ENCODE results near the gene JAZF1.

The JAZF1 gene

GRCh38 chr7:27912751-27913150, 267.8 kb downstream of the JAZF1 start:
- H3K9me3 ChIP-seq (ENCODE audit: insufficient read depth, low read length): no peaks in the 10 kb centered on the region
- H2AFZ ChIP-seq (ENCODE audit: low read depth, low read length, severe bottlenecking): no peak overlapping the region
- H3K36me3 ChIP-seq (ENCODE audit: low read length): no peaks in the 10 kb centered on the region
- H3K9ac ChIP-seq (ENCODE audit: low read length): no peak overlapping the region
- H3K27me3 ChIP-seq (ENCODE audit: low read length): no peaks in the 10 kb centered on the region
- no peak for TF ChIP-seq EZH2phosphoT487 (conservative IDR thresholded peaks at IDR 0.05; ENCODE audit: low read length)
- TF ChIP-seq CTCF (IDR thresholded peaks at IDR 0.05; ENCODE audit: insufficient read depth, low read length, poor library complexity, severe bottlenecking): no peak
- no peaks in the 10 kb centered on the region for H3K79me2 ChIP-seq (ENCODE audit: insufficient read depth, low read length)
- H3K4me3 ChIP-seq (ENCODE audit: insufficient read depth, low read length, poor library complexity, severe bottlenecking): no peak overlapping the region
- no peaks in the 10 kb centered on the region for H4K20me1 ChIP-seq (ENCODE audit: low read depth, low read length)
- H3K9me2 ChIP-seq (replicated peaks; ENCODE audit: insufficient read depth, low read length): no peaks in the 10 kb centered on the region
- H3F3A ChIP-seq (ENCODE audit: insufficient read depth): no peaks in the 10 kb centered on the region
- no peak overlapping the region for H3K27ac ChIP-seq (ENCODE audit: low read depth, low read length)
- no peak overlapping the region for H3K4me2 ChIP-seq (ENCODE audit: low read depth, low read length, poor library complexity, severe bottlenecking)

- H2AFZ ChIP-seq (ENCODE audit: low read depth, low read length, severe bottlenecking): no peak overlapping the region
- no peak overlapping the region for H3K27ac ChIP-seq (ENCODE audit: low read depth, low read length)
- no peaks in the 10 kb centered on the region for H4K20me1 ChIP-seq (ENCODE audit: low read depth, low read length)
- no peaks in the 10 kb centered on the region for H3K9me2 ChIP-seq (replicated peaks; ENCODE audit: insufficient read depth, low read length)
- H3K4me2 ChIP-seq (ENCODE audit: low read depth, low read length, poor library complexity, severe bottlenecking): no peak overlapping the region
- H3K27me3 ChIP-seq (ENCODE audit: low read length): no peaks in the 10 kb centered on the region
- no peaks in the 10 kb centered on the region for H3K79me2 ChIP-seq (ENCODE audit: insufficient read depth, low read length)
- no peaks in the 10 kb centered on the region for H3K9me3 ChIP-seq (ENCODE audit: insufficient read depth, low read length)
- TF ChIP-seq CTCF (IDR thresholded peaks at IDR 0.05; ENCODE audit: insufficient read depth, low read length, poor library complexity, severe bottlenecking): no peak
- no peak for TF ChIP-seq EZH2phosphoT487 (conservative IDR thresholded peaks at IDR 0.05; ENCODE audit: low read length)
- no peaks in the 10 kb centered on the region for H3K36me3 ChIP-seq (ENCODE audit: low read length)
- H3F3A ChIP-seq (ENCODE audit: insufficient read depth): no peaks in the 10 kb centered on the region
- H3K4me3 ChIP-seq (ENCODE audit: insufficient read depth, low read length, poor library complexity, severe bottlenecking): no peak overlapping the region
- H3K9ac ChIP-seq (ENCODE audit: low read length): no peak overlapping the region
These were observed 268.7 kb downstream of the JAZF1 start for GRCh38 chr7:27911920-27912319.

GRCh38 chr7:27910326-27910725, 270.3 kb downstream of the JAZF1 start:
- H4K20me1 ChIP-seq (ENCODE audit: low read depth, low read length): no peaks in the 10 kb centered on the region
- no peak overlapping the region for H2AFZ ChIP-seq (ENCODE audit: low read depth, low read length, severe bottlenecking)
- H3F3A ChIP-seq (ENCODE audit: insufficient read depth): no peaks in the 10 kb centered on the region
- TF ChIP-seq CTCF (IDR thresholded peaks at IDR 0.05; ENCODE audit: insufficient read depth, low read length, poor library complexity, severe bottlenecking) (no peak), EZH2phosphoT487 (conservative IDR thresholded peaks at IDR 0.05; ENCODE audit: low read length) (no peak)
- no peaks in the 10 kb centered on the region for H3K79me2 ChIP-seq (ENCODE audit: insufficient read depth, low read length)
- no peaks in the 10 kb centered on the region for H3K36me3 ChIP-seq (ENCODE audit: low read length)
- no peaks in the 10 kb centered on the region for H3K9me3 ChIP-seq (ENCODE audit: insufficient read depth, low read length)
- no peaks in the 10 kb centered on the region for H3K27me3 ChIP-seq (ENCODE audit: low read length)
- H3K9ac ChIP-seq (ENCODE audit: low read length): no peak overlapping the region
- no peak overlapping the region for H3K4me2 ChIP-seq (ENCODE audit: low read depth, low read length, poor library complexity, severe bottlenecking)
- no peak overlapping the region for H3K27ac ChIP-seq (ENCODE audit: low read depth, low read length)
- H3K9me2 ChIP-seq (replicated peaks; ENCODE audit: insufficient read depth, low read length): no peaks in the 10 kb centered on the region
- no peak overlapping the region for H3K4me3 ChIP-seq (ENCODE audit: insufficient read depth, low read length, poor library complexity, severe bottlenecking)

All from SU-DHL-6 (cell line).